Brain pericyte (primary cell): Measurements from ENCODE around the gene ZRANB3.
"Not testable (repeated sequence)": the region's sequence is repeated elsewhere in the genome, so short reads cannot be mapped to it uniquely, and the experiment has no call there.

Source experiments
- DNase-seq: peaks from one replicate; pipeline ENCODE4 v3.0.0-alpha.2; 2012; ENCODE audit warnings: low read depth, low spot score

Gene ZRANB3

GRCh38 chr2:135125940-135126339, 405.1 kb downstream of the ZRANB3 start:
- no peak for DNase-seq

GRCh38 chr2:135124924-135125886, 405.8 kb downstream of the ZRANB3 start:
- DNase-seq: no peak

- not testable (repeated sequence) for DNase-seq
Measured at GRCh38 chr2:135121658-135122039, 409.4 kb downstream of the ZRANB3 start.

GRCh38 chr2:135121016-135121657, 409.9 kb downstream of the ZRANB3 start:
- DNase-seq: no peak

- DNase-seq: no peak
Measured at GRCh38 chr2:135119582-135119981, 411.4 kb downstream of the ZRANB3 start.

- DNase-seq: no peak
Measured at GRCh38 chr2:135113322-135113721, 417.7 kb downstream of the ZRANB3 start.

GRCh38 chr2:135105513-135106316, 425.3 kb downstream of the ZRANB3 start:
- DNase-seq: not testable (repeated sequence)

GRCh38 chr2:135103843-135104242, 427.2 kb downstream of the ZRANB3 start:
- no peak for DNase-seq

- no peak for DNase-seq
Measured at GRCh38 chr2:135099802-135100483, 431.1 kb downstream of the ZRANB3 start.

GRCh38 chr2:135097532-135098231, 433.3 kb downstream of the ZRANB3 start:
- DNase-seq: no peak

GRCh38 chr2:135096665-135097446, 434.2 kb downstream of the ZRANB3 start:
- DNase-seq: no peak

- no peak for DNase-seq
Measured at GRCh38 chr2:135095591-135095990, 435.4 kb downstream of the ZRANB3 start.

GRCh38 chr2:135094508-135094907, 436.5 kb downstream of the ZRANB3 start:
- no peak for DNase-seq

GRCh38 chr2:135093670-135094330, 437.2 kb downstream of the ZRANB3 start:
- no peak for DNase-seq

- DNase-seq: no peak
Measured at GRCh38 chr2:135093193-135093592, 437.8 kb downstream of the ZRANB3 start.

- no peak for DNase-seq
Measured at GRCh38 chr2:135091681-135092080, 439.3 kb downstream of the ZRANB3 start.

GRCh38 chr2:135089597-135089996, 441.4 kb downstream of the ZRANB3 start:
- DNase-seq: not testable (repeated sequence)
